ENCODE data around the gene ELK4. TPM values are rescaled to one million over a fixed set of nuclear protein-coding genes. Genes with fewer than 3 reads are reported as not detected.
"Not testable (repeated sequence)": the region's sequence is repeated elsewhere in the genome, so short reads cannot be mapped to it uniquely, and the experiment has no call there.

The ELK4 gene
- total RNA-seq, 1 donor from 2014 or later = 95.1 TPM

- intact Hi-C loops (cut with micrococcal nuclease) = no loop called here
Observed at GRCh38 chr1:205665201-205666045, 33.6 kb upstream of the ELK4 start.

DNA sequence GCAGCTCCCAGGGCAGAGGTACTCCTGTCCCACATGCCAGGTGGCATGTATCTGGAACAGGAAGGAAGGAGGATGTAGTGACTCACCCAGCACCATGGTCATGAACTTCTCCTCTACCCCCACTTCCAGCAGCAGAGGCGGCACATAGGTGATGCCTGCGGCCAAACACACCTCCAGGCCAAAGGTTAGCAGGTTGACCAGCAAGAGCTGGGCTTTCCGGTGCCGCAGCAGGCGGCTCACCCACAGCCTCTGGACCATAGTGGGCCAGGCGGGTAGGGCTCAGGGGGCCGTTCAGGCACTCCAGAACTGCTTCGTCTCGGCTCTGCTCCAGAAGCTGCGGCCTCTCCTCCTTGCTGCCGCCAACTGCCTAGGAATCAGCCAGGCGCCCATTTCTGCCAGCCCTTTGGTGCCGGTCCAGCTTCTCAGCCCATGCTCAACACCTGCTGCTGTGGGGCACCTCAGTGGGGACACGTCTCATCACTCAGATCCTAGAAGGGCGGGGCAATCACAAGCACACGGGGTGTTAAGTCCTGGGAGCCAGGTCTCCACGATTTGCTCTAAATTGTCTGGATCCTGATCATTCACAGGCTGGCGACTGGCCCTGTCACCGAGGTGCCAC, 32.7 kb upstream of the ELK4 start:
- intact Hi-C loops (cut with micrococcal nuclease) = no loop called here

GRCh38 chr1:205663286-205663936, 31.6 kb upstream of the ELK4 start:
- intact Hi-C loops (cut with micrococcal nuclease) = no loop called here

GRCh38 chr1:205662791-205663190, 31.0 kb upstream of the ELK4 start:
- intact Hi-C loops (cut with micrococcal nuclease) = no loop called here

- intact Hi-C loops (cut with micrococcal nuclease) = no loop called here
Observed at GRCh38 chr1:205662135-205662738, 30.4 kb upstream of the ELK4 start.

- intact Hi-C loops (cut with micrococcal nuclease) = no loop called here
Observed at GRCh38 chr1:205661429-205662134, 29.8 kb upstream of the ELK4 start.

- intact Hi-C loops (cut with micrococcal nuclease) = no loop called here
Observed at GRCh38 chr1:205660361-205660760, 28.6 kb upstream of the ELK4 start.

- intact Hi-C loops (cut with micrococcal nuclease) = loop anchor here (1.0 to 2.0 kb wide), 3 partner anchors 52 to 260 kb away; no protein-coding TSS in a partner anchor
Observed at GRCh38 chr1:205658943-205659581, 27.3 kb upstream of the ELK4 start.

GRCh38 chr1:205656236-205656635, 24.4 kb upstream of the ELK4 start:
- intact Hi-C loops (cut with micrococcal nuclease) = no loop called here

DNA sequence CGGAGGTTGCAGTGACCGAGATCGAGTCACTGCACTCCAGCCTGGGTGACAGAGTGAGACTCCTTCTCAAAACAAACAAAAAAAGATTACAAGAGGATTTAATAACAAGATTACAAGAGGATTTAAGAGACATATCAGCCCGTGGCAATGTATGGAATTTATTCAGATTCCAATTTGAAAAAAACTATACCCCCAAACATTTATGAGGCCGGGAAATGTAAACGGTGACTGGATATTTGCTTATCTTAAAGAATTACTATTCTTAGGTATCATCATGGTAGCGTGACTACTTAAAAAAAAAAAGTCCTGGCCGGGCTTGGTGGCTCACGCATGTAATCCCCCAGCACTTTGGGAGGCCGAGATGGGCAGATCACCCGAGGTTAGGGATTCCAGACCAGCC, 21.2 kb upstream of the ELK4 start:
- intact Hi-C loops (cut with micrococcal nuclease) = no loop called here

DNA sequence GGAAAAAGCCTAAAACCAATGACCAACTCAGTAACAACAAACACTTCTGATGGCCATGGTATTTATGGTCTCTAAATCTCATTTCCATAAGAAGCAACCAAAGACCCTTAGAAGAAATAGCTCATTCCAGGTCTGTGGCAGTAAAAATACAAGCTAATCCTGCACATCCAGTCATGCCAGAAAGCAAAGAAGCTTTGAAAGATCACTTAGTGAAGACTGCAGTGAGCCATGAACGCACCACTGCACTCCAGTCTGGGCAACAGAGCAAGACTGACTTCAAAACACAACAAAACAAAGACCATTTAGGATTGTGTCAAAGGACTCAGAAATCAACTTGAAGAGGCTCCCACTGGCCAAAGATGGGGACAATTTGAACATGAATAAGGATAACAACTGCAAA, 18.4 kb upstream of the ELK4 start:
- intact Hi-C loops (cut with micrococcal nuclease) = no loop called here

- intact Hi-C loops (cut with micrococcal nuclease) = no loop called here
Observed at GRCh38 chr1:205645519-205645918, 13.7 kb upstream of the ELK4 start.

- intact Hi-C loops (cut with micrococcal nuclease) = no loop called here
Observed at GRCh38 chr1:205642679-205643307, 11.0 kb upstream of the ELK4 start.

DNA sequence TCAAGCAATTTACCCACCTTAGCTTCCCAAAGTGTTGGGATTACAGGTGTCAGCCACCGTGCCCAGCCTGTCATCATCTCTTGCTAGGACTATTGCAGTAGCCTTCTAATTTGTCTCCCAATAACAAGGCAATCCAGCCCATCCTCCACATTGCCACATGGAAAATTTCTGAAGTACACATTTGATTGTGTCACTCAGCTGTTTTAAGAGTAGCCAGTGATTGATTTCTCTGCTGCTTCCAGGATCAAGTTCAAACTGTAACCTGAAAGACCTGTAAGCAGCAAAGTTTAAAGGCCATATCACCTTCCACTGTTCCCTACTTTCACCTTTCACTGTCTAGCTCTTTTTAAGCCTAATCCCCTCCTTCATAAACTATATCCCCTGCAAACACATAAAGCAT, 7.8 kb upstream of the ELK4 start:
- intact Hi-C loops (cut with micrococcal nuclease) = no loop called here

DNA sequence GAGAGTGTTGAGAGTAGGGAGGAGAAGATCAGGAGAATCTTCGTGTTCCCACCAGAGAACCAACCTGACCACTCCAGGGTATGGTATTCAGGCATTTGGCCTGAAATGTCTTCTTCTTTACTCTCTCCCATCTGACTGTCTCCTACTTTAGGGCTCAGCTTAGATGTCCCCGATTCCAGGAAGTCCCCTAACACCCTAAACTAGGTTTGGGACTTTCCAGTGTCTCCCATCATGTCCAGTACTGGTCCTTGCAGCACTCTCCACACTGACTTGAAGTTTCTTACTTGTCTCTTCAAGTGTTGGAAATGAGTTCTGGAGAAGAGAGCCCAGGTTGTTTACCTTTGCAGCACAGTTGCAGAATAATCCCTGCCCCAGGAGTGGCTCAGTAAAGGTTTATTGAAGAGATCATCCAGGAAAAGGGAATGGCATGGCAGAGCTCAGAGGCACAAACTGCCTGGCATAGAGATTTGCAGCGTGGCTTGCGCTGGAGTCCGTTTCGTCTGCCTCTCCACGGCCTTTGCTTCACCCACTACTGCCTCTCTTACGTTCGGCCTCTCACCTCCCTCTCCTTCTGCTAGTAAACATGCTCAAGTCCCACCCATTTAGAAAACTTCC, 6.2 kb upstream of the ELK4 start:
- intact Hi-C loops (cut with micrococcal nuclease) = no loop called here

DNA sequence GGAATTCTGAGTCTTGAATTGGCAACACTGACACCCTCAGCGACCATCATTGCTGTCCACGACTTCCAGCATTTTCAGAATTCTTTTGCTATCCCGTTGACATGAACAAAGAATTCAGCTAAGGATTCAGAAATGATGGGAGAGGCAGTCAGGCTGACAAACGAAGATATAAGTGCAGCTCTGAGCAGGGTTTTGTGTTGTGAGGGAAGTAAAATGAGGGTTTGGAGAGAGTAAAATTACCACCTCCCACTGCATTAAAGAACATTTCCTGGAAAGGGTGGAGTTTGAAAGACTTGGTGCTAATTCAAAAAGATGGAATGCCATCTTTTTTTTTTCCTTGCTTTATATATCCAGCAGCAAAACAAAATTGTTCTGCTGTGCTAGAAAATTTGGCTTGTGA, 4.9 kb upstream of the ELK4 start:
- intact Hi-C loops (cut with micrococcal nuclease) = no loop called here

DNA sequence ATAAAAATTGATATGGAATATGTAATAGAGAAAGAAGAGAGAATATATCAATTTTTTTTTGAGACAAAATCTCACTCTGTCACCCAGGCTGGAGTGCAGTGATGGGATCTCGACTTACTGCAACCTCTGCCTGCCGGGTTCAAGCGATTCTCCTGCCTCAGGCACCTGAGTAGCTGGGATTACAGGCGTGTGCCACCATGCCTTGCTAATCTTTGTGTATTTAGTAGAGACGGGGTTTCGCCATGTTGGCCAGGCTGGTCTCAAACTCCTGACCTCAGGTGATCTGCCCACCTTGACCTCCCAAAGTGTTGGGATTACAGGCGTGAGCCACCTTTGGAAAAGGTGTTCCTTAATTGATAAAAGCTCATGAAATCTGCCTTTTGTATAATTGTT, 4.3 kb upstream of the ELK4 start:
- intact Hi-C loops (cut with micrococcal nuclease) = not testable (repeated sequence)

DNA sequence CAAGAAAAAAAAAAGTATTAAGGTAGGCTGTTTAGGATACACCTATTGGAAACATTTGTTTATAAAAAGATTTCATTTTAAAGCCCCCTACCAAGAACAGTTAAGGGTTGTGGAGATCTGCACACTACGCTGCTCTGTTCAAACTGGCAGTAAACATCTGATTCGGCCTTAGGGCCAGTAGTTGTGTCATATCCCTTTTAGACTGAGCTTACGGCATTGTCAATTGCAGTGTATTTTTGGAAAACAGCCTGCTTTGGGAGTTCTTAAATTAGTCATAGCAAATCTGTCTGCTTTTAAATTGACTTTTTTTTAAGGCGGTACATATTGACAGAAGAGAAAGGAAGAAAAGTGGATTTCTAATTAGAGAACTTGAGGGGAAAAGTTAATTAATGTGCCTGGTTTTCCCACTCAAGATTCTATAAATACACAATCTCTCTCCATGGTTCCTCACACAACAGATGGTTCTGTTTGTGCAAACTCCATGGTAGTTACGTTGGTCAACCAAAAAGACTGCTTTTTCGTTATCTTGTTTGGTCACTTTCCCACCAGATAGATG, 1.7 kb upstream of the ELK4 start:
- intact Hi-C loops (cut with micrococcal nuclease) = loop anchor here (5.0 kb wide), 2 partner anchors 346 to 511 kb away; partner anchors contain the start of gene RBBP5

DNA sequence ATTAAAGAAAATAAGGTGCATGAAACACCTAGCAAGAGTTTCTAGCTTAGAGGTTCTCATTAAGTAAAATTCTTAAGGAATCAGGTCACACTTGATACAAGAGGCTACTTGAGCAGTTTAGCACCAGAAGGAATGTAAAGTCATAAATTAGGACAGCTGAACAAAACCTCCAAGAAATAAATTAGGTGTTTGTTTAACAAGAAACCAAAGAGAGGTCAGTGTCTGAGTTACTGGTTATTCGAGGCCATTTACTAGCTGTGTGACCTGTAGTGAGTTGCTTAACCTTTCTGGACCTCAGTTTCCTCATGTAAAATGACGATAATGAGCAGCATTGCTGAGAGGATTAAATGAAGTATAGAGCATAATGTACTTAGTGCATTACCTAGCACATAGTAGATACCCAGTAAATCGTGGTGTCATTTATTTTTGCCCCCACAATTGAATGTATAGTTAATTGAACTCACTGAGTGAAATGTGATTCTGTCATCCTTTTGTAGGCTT, 908 bp upstream of the ELK4 start:
- intact Hi-C loops (cut with micrococcal nuclease) = loop anchor here (1.0 to 5.0 kb wide), 4 partner anchors 40 to 510 kb away; partner anchors contain the start of gene RBBP5

All from T-helper 2 cell treated with Interferon-gamma antibody and Interleukin-4, amounts not matched to agents 100 ng/mL and 5 ng/mL, for 36 hours (primary cell).